Erythroblast (primary cell): ENCODE results near the gene APOBEC3A.
"Not testable (repeated sequence)": the region's sequence is repeated elsewhere in the genome, so short reads cannot be mapped to it uniquely, and the experiment has no call there.

ENCODE experiments used
- DNase-seq, 2 experiments: peaks; one replicate each; lab custom pipeline; 2025; lab: John Stamatoyannopoulos, UW
- GATA1 ChIP-seq: IDR thresholded peaks from 2 replicates; pipeline ENCODE4 v1.6.1; 2011; ENCODE audit warnings: low read depth, mild to moderate bottlenecking, control low read depth, low read length, moderate library complexity
- POLR2A ChIP-seq: IDR thresholded peaks from 2 replicates; pipeline ENCODE4 v1.6.1; 2011; ENCODE audit warnings: mild to moderate bottlenecking, low read length

The APOBEC3A gene

DNA sequence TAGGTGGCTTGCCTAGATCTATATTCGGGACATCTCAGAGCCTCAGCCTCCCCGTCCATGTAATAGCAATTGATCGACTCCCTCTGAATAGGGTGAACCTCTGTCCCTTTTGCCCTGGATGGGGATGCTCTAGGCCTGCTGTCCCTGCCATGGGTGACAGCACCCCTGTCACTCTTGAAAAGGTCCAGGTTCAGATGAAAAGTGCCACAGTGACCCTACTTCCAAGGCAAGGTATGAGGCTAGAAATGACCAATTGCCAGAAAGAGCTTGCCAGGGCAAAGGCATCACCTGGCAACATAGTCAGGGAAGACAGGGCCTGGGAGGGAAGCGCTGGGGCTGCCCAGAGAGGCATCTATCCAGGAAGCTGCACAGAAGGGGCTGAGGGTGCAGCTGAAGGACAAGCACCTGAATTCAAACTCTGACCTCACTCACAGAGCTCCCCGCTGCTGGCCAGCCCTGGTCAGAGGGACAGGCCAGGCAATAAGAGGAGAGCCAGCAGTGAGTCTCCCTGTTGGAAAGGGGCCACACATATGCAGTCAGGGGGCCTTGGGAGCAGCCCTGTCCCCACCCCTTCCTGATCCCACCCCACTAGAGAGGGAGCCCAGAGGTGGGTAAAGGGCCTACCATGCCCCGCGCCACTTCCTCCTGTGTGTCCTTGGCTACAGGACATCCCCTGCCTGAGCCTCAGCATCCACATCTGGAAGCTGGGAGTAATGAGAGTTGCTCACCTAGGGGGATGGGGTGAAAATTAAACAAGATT lies 9.0 kb upstream of the APOBEC3A start:
- DNase-seq: no peak
- no peak for TF ChIP-seq GATA1
- no peak for TF ChIP-seq POLR2A

DNA sequence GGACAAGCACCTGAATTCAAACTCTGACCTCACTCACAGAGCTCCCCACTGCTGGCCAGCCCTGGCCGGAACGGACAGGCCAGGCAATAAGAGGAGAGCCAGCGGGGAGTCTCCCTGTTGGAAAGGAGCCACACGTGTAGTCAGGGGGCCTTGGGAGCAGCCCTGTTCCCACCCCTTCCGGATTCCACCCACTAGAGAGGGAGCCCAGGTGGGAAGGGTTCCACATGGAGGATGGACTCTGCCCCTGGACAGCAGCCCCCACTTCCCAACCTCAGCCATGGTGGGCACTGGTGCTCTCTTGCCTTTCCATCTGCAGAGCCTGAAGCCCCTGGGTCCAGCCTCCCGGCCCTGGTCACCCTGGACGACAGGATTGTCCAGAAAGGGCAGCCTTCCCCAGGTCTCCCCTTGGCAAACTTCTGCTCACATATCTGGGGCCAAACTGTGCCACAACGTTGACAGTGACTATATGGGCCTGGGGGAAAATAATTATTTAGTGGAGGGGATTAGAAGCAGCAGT lies 7.5 kb upstream of the APOBEC3A start:
- no peak for DNase-seq
- TF ChIP-seq GATA1 (no peak), POLR2A (no peak)

DNA sequence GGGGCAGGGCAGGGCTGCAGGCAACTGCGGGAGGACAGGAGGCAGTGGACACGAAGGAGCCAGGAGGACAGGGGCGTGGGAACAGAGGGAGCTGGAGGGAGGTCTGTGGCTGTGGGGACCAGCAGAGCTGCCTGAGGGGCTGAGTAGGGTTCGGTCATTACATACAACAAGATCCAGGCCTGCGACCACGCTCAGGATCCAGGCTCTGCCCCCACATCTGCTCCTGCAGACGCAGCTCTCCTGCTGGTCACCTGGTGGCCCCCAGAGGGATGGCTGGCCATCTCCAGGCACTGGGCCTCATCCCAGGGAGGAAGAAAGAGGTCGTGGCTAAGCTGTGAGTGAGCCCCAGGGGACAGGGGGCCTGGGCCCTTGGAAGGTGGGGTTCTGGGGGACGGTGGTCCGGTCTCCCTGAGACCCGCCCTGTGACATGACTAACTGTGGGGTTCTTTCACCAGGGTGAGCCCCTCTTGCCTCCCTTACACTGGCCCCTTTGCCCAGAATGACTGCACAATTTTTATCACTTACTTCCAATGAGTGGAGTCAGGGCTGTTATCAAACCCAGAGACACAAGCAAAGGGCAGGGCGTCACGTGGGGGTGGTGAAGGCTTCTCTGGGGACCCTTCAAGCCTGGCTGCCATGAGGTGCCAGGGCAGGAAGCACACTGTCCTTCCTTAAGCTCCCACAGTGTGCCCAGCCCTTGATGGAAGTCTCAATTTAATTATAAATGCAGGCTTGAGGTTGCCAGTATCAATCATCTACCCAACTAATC lies 6.7 kb upstream of the APOBEC3A start:
- no peak for TF ChIP-seq POLR2A
- no peak for TF ChIP-seq GATA1
- peak; percentile 92 to 95 for DNase-seq

DNA sequence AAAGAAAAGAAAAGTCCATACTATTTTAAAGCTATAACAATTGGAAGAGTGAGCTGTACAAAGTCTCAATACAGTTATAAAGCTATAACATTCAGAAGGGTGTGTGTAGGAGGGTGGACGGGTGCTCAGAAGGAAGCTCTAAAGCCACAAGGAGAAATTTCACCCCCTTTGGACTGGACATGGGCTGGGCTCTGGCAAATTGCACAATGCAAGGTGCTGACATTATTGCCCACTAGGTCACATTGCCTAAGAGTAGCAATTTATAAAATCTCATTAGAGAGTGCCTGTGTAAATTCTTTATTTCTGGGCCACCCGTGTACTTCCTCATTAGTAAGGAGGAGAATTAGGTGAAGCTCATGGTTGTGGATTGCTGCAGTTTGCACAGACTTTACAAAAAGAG lies 5.7 kb upstream of the APOBEC3A start:
- no peak for DNase-seq
- TF ChIP-seq POLR2A (no peak), GATA1 (no peak)

DNA sequence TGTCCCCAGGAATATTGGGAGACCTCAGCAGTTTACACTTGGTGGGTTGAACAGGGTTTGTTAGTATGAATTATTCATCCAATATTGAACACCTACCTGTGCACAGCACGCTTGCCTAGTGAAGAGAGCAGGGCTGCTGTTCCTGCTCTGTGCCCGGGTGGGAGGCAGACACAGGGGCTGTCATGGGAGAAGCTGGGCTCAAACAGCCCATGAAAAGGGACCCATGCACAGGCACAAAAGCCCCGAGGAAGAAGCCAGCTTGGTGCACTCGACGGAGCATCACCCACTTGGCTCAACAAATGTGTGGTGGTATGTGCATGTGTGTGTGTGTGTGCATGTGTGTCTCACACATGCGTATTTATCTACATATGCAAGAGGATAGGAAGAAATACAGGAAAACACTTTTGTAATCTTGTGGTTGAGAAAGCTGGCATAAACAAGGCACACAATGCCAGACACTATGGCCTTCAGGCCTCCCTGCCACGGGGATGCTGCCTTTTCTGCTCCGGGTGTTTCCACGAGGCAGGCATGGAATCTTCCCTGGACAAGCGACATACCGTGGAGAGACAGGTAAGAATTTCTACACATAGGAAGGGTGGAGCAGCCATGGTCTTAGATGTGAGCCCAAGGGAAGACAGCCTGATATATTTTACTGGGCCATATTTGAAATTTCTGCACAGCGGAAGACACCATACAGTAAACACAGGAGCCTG lies 5.0 kb upstream of the APOBEC3A start:
- no peak for DNase-seq
- TF ChIP-seq POLR2A (no peak), GATA1 (no peak)

GRCh38 chr22:38953091-38953490 lies 4.3 kb upstream of the APOBEC3A start:
- DNase-seq: no peak
- TF ChIP-seq GATA1 (no peak), POLR2A (no peak)

DNA sequence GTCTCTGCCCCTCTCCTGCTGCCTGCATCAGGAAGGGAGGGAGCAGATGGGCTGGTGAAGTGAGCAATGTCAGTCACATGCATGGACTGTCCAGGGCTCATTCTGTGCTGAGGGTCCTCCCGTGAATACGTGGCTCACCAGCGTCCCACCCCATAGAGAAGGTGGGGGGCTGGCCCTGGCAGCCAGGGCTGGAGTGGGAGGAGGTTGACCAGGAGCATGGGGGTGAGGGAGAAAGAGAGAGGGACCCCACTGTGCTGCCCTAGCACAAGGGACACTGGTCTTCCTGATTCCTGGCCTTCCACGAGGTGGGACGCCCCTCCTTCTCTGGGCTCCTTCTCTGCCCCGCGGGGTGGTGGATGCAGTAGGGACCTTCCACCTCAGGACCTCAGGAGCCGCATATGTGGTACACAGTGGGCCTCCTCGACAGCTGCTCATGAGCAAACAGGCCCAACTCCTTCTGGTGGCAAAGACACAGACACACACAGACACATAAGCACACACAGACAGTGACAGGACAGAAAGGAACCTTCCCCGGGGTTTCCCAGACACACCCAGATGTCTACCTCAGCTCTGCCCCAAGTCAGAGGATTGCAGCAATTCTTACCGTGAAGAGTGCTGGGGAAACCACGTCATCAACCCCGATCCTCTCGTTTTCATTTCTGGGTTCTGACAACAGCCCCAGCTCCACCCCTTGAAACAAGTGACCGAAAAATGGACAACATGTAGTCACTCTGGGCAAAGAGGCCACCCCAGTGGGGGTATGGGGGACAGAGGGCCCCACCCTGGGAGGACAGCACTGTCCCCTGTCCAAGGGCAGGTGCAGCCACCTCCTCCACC lies 3.6 kb upstream of the APOBEC3A start:
- no peak for TF ChIP-seq POLR2A
- TF ChIP-seq GATA1: no peak
- peak; percentile 60 to 83 for DNase-seq

GRCh38 chr22:38954414-38955043 lies 2.9 kb upstream of the APOBEC3A start:
- DNase-seq: no peak
- TF ChIP-seq POLR2A (no peak), GATA1 (no peak)

GRCh38 chr22:38955250-38955905 lies 2.0 kb upstream of the APOBEC3A start:
- no peak for DNase-seq
- no peak for TF ChIP-seq GATA1
- TF ChIP-seq POLR2A: no peak

GRCh38 chr22:38955926-38956325 lies 1.5 kb upstream of the APOBEC3A start:
- DNase-seq: no peak
- TF ChIP-seq GATA1 (no peak), POLR2A (no peak)

DNA sequence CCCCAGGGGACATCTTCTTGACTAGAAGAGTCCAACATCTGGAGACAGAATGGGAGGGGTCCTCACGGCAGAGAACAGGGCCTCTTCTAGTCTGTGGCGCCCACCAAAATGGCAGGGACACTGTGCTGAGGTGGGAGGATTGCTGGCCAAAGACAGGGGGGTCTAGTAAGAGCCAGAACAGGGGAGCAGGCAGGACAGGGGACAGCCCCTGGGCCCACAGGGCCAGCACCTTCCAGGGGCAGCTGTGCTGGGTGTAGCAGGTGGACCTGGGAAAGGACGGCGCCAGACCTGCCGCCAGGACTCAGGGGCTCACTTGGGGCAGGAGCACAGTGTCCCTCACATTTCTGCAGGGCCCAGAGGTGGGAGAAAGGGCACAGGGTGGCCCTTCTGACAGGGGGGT lies 858 bp upstream of the APOBEC3A start:
- TF ChIP-seq GATA1 (no peak), POLR2A (no peak)
- DNase-seq: no peak

- no peak for TF ChIP-seq POLR2A
- no peak for TF ChIP-seq GATA1
- no peak for DNase-seq
Observed at GRCh38 chr22:38957808-38958650, 620 bp downstream of the APOBEC3A start.

DNA sequence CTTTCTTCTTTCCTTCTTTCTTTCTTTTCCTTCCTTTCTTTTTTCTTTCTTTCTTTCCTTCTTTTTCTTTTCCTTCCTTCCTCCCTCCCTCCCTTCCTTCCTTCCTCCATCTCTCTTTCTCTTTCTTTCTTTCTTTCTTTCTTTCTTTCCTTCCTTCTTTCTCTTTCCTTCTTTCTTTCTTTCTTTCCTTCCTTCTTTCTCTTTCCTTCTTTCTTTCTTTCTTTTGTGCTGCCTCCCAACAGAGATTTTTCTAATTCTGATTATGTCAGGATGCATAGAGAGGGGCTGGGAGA lies 1.2 kb downstream of the APOBEC3A start:
- DNase-seq: not testable (repeated sequence)
